ENCODE results near the gene CCDC90B. TPM values are rescaled to one million over a fixed set of nuclear protein-coding genes. Genes with fewer than 3 reads are reported as not detected.

CCDC90B gene
- total RNA-seq, 2 experiments from 2014 or later: 33.6 to 34.4 TPM

- no peaks in the 10 kb centered on the region for H3K4me1 Mint-ChIP-seq
- no peak overlapping the region for H3K27ac Mint-ChIP-seq
- no peak overlapping the region for H3K4me3 Mint-ChIP-seq
- DNase-seq: no peak
- H3K9me3 Mint-ChIP-seq: no peaks in the 10 kb centered on the region
- no peaks in the 10 kb centered on the region for H3K36me3 Mint-ChIP-seq
- ATAC-seq (ENCODE audit: low read depth): no peak
- POLR2A ChIA-PET: no interaction called here
- H3K27me3 Mint-ChIP-seq: no peaks in the 10 kb centered on the region
Observed at GRCh38 chr11:83241291-83241946, 44.7 kb downstream of the CCDC90B start.

- ATAC-seq (ENCODE audit: low read depth) (no peak), DNase-seq (no peak)
- POLR2A ChIA-PET: no interaction called here
- Mint-ChIP-seq H3K9me3 (no peaks in the 10 kb centered on the region), H3K36me3 (no peaks in the 10 kb centered on the region), H3K4me1 (no peaks in the 10 kb centered on the region), H3K27ac (no peak overlapping the region), H3K27me3 (no peaks in the 10 kb centered on the region), H3K4me3 (no peak overlapping the region)
Observed at GRCh38 chr11:83238111-83238510, 48.1 kb downstream of the CCDC90B start.

- Mint-ChIP-seq H3K27ac (no peak overlapping the region), H3K27me3 (no peaks in the 10 kb centered on the region), H3K4me3 (no peak overlapping the region), H3K4me1 (no peaks in the 10 kb centered on the region), H3K9me3 (no peaks in the 10 kb centered on the region), H3K36me3 (no peaks in the 10 kb centered on the region)
- POLR2A ChIA-PET: no interaction called here
- no peak for DNase-seq
- no peak for ATAC-seq (ENCODE audit: low read depth)
Observed at GRCh38 chr11:83235825-83236224, 50.3 kb downstream of the CCDC90B start.

- DNase-seq (no peak), ATAC-seq (ENCODE audit: low read depth) (no peak)
- Mint-ChIP-seq H3K27ac (no peak overlapping the region), H3K4me3 (no peak overlapping the region), H3K4me1 (no peaks in the 10 kb centered on the region), H3K9me3 (no peaks in the 10 kb centered on the region), H3K36me3 (no peaks in the 10 kb centered on the region), H3K27me3 (no peaks in the 10 kb centered on the region)
- POLR2A ChIA-PET: no interaction called here
Observed at GRCh38 chr11:83223457-83223856, 62.7 kb downstream of the CCDC90B start.

GRCh38 chr11:83222499-83222898 is 63.7 kb downstream of the CCDC90B start:
- POLR2A ChIA-PET: no interaction called here
- no peaks in the 10 kb centered on the region for H3K9me3 Mint-ChIP-seq

GRCh38 chr11:83221694-83222093 is 64.5 kb downstream of the CCDC90B start:
- Mint-ChIP-seq H3K27me3 (no peaks in the 10 kb centered on the region), H3K27ac (no peak overlapping the region), H3K4me3 (no peak overlapping the region), H3K36me3 (no peaks in the 10 kb centered on the region), H3K4me1 (no peaks in the 10 kb centered on the region), H3K9me3 (no peaks in the 10 kb centered on the region)
- POLR2A ChIA-PET: no interaction called here
- ATAC-seq (ENCODE audit: low read depth): no peak
- DNase-seq: no peak

More at GRCh38 chr11:83222499-83222898, 63.7 kb downstream of the CCDC90B start:
- no peak for ATAC-seq (ENCODE audit: low read depth)
- no peak overlapping the region for H3K4me3 Mint-ChIP-seq
- H3K4me1 Mint-ChIP-seq: no peaks in the 10 kb centered on the region
- H3K36me3 Mint-ChIP-seq: no peaks in the 10 kb centered on the region
- no peak for DNase-seq
- H3K27me3 Mint-ChIP-seq: no peaks in the 10 kb centered on the region
- no peak overlapping the region for H3K27ac Mint-ChIP-seq

GRCh38 chr11:83220260-83220659 is 65.9 kb downstream of the CCDC90B start:
- H3K27me3 Mint-ChIP-seq: no peaks in the 10 kb centered on the region
- ATAC-seq (ENCODE audit: low read depth) (no peak), DNase-seq (no peak)
- H3K27ac Mint-ChIP-seq: no peak overlapping the region
- H3K4me3 Mint-ChIP-seq: no peak overlapping the region
- no peaks in the 10 kb centered on the region for H3K9me3 Mint-ChIP-seq
- POLR2A ChIA-PET: no interaction called here
- H3K4me1 Mint-ChIP-seq: no peaks in the 10 kb centered on the region
- H3K36me3 Mint-ChIP-seq: peaks cover 2% of the 10 kb centered on the region

- POLR2A ChIA-PET: no interaction called here
Observed at GRCh38 chr11:83219095-83219494, 67.1 kb downstream of the CCDC90B start.

More at GRCh38 chr11:83219095-83219494, 67.1 kb downstream of the CCDC90B start:
- Mint-ChIP-seq H3K27ac (no peak overlapping the region), H3K4me3 (no peak overlapping the region), H3K4me1 (no peaks in the 10 kb centered on the region), H3K36me3 (peaks cover 2% of the 10 kb centered on the region), H3K9me3 (no peaks in the 10 kb centered on the region), H3K27me3 (no peaks in the 10 kb centered on the region)
- no peak for ATAC-seq (ENCODE audit: low read depth)
- no peak for DNase-seq

Other genes starting within 250 kb of the CCDC90B start
- gene RAB30, start 214.5 kb downstream of the CCDC90B start, total RNA-seq: 10 to 100 TPM; 11.9 to 14.3 TPM
- 100 to 1,000 TPM; 107 to 109 TPM for gene PCF11, start 129.2 kb downstream of the CCDC90B start, total RNA-seq
- gene ANKRD42, start 92.7 kb downstream of the CCDC90B start, total RNA-seq: 1 to 10 TPM; 6.2 to 7.4 TPM